Gastroesophageal sphincter (tissue), 4 donors: ENCODE data around the gene MGAT2. TPM values are rescaled to one million over a fixed set of nuclear protein-coding genes. Genes with fewer than 3 reads are reported as not detected.
A peak's percentile ranks its signal among the peaks of the same experiment; 100 is the strongest.

Source experiments
- ATAC-seq: fragments of 150-250 bp; one replicate; pipeline ENCODE4 v1.9.1; 2016; ENCODE audit warnings: mild to moderate bottlenecking, moderate library complexity
- H3K27ac ChIP-seq, 4 donors: fragments of 200-600 bp; sonication (generic) in 3 of 4; 1 replicate in 3 of 4; 2 replicates in 1 of 4; pipeline ENCODE4 v1.5.1; 2016 to 2019
- H3K27me3 ChIP-seq: fragments of 200-600 bp; sonication (generic); one replicate; pipeline ENCODE4 v1.5.1; 2019
- H3K36me3 ChIP-seq, 2 donors: fragments of 200-600 bp; sonication (generic); one replicate each; pipeline ENCODE4 v1.5.1; 2019; ENCODE audit warnings: control low read depth in 1 of 2
- H3K4me1 ChIP-seq, 3 donors: fragments of 200-600 bp; sonication (generic); 1 replicate in 2 of 3; 2 replicates in 1 of 3; pipeline ENCODE4 v1.5.1; 2016 to 2019; ENCODE audit warnings: control low read depth in 2 of 3
- H3K4me3 ChIP-seq, 2 donors: fragments of 200-600 bp; sonication (generic); one replicate each; pipeline ENCODE4 v1.5.1; 2019; ENCODE audit warnings: mild to moderate bottlenecking in 1 of 2, moderate library complexity in 1 of 2
- H3K9me3 ChIP-seq, 3 donors: fragments of 200-600 bp; sonication (generic); one replicate each; pipeline ENCODE4 v1.5.1; 2017 to 2019; ENCODE audit warnings: control low read depth in 2 of 3
- EP300 ChIP-seq: sonication (generic); formaldehyde crosslinking; IDR thresholded peaks from one replicate; pipeline ENCODE4 v1.6.1; 2017; ENCODE audit warnings: antibody characterized with exemption, mild to moderate bottlenecking
- POLR2A ChIP-seq, 2 donors: fragments of 450-650 bp; IDR thresholded peaks; one replicate each; pipeline ENCODE4 v1.6.1; 2017; ENCODE audit warnings: antibody characterized with exemption in 2 of 2, mild to moderate bottlenecking in 2 of 2, moderate library complexity in 1 of 2
- POLR2AphosphoS5 ChIP-seq: sonication (generic); formaldehyde crosslinking; IDR thresholded peaks from one replicate; pipeline ENCODE4 v1.6.1; 2017; ENCODE audit warnings: antibody characterized with exemption
- WGBS, 2 donors: methylation state at CpG; one replicate each; pipeline ENCODE4 v1.1.5; 2018; ENCODE audit warnings: low coverage in 1 of 2; 5-methylcytosine and 5-hydroxymethylcytosine counted together
- total RNA-seq, 4 donors: library from RNA; depleted of rRNA; stranded (reverse); fragments of >200 nt; gene quantifications; one replicate each; pipeline ENCODE4 v1.1.0, GENCODE V29; 2016
- TF ChIP-seq, protein P1 (sequence below), 4 experiments: fragments of 200-600 bp in 2 of 4; fragments of 450-650 bp in 2 of 4; sonication (generic) in 1 of 4; IDR thresholded peaks; one replicate each; pipeline ENCODE4 v1.5.1; 2017 to 2019; ENCODE audit warnings: antibody characterized with exemption in 4 of 4, mild to moderate bottlenecking in 2 of 4, moderate library complexity in 2 of 4

The MGAT2 gene
- total RNA-seq, 4 donors from 2014 or later: 17.4 to 29.8 (median 23.0) TPM

GRCh38 chr14:49594347-49595091 is 26.1 kb upstream of the MGAT2 start:
- H3K36me3 ChIP-seq: no peaks in the 10 kb centered on the region
- no peaks in the 10 kb centered on the region for H3K9me3 ChIP-seq
- 24 to 38% methylated on average over 3 to 4 of the region's 4 CpGs for WGBS, 2 donors
- H3K27ac ChIP-seq: no peak overlapping the region
- H3K4me1 ChIP-seq: peaks cover 0 to 13% (median 0%) of the 10 kb centered on the region in 3 donors
- TF ChIP-seq EP300: no peak
- no peak for TF ChIP-seq POLR2A (IDR thresholded peaks at IDR 0.05)
- TF ChIP-seq POLR2AphosphoS5: no peak
- TF ChIP-seq, protein P1, sequence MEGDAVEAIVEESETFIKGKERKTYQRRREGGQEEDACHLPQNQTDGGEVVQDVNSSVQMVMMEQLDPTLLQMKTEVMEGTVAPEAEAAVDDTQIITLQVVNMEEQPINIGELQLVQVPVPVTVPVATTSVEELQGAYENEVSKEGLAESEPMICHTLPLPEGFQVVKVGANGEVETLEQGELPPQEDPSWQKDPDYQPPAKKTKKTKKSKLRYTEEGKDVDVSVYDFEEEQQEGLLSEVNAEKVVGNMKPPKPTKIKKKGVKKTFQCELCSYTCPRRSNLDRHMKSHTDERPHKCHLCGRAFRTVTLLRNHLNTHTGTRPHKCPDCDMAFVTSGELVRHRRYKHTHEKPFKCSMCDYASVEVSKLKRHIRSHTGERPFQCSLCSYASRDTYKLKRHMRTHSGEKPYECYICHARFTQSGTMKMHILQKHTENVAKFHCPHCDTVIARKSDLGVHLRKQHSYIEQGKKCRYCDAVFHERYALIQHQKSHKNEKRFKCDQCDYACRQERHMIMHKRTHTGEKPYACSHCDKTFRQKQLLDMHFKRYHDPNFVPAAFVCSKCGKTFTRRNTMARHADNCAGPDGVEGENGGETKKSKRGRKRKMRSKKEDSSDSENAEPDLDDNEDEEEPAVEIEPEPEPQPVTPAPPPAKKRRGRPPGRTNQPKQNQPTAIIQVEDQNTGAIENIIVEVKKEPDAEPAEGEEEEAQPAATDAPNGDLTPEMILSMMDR (IDR thresholded peaks at IDR 0.05): no peak
- no peak for ATAC-seq
- H3K27me3 ChIP-seq: no peaks in the 10 kb centered on the region
- H3K4me3 ChIP-seq: no peak overlapping the region

- Histone ChIP-seq H3K9me3 (no peaks in the 10 kb centered on the region), H3K4me1 (peaks cover 0 to 25% (median 0%) of the 10 kb centered on the region in 3 donors), H3K4me3 (peak overlapping the region; percentile 89 to 90), H3K36me3 (peaks cover 0 to 3% of the 10 kb centered on the region in 2 donors), H3K27ac (peak overlapping the region; percentile 88 to 99 (median 92)), H3K27me3 (no peaks in the 10 kb centered on the region)
- WGBS, 2 donors: 0 to 1% methylated on average over 8 to 14 of the region's 15 CpGs
- peak; percentile 12 for ATAC-seq
- TF ChIP-seq, protein P1 (IDR thresholded peaks at IDR 0.05): no peak
- TF ChIP-seq EP300: no peak
- no peak for TF ChIP-seq POLR2A (IDR thresholded peaks at IDR 0.05)
- TF ChIP-seq POLR2AphosphoS5: no peak
These were observed 22.5 kb upstream of the MGAT2 start for GRCh38 chr14:49598189-49598484.

GRCh38 chr14:49598485-49599300 is 21.9 kb upstream of the MGAT2 start, which contains the start of gene LRR1:
Gene LRR1, plus strand, starts transcription at chr14:49598940. Its CDS starts 81 bp downstream, at chr14:49599021.
- TF ChIP-seq POLR2A (IDR thresholded peaks at IDR 0.05): peak; percentile 29 to 31
- TF ChIP-seq, protein P1 (IDR thresholded peaks at IDR 0.05): peak in 1 of 4 experiments; percentile 32
- no peak for TF ChIP-seq POLR2AphosphoS5
- TF ChIP-seq EP300: no peak
- peak within 1 kb of the TSS; percentile 89 to 90 for H3K4me3 ChIP-seq
- 0% methylated on average over 24 of the region's 77 CpGs; no CpG with 5 or more reads in 1 of the 2 donors for WGBS, 2 donors
- H3K27ac ChIP-seq: peak within 1 kb of the TSS; percentile 88 to 99 (median 92)
- H3K36me3 ChIP-seq: peaks cover 0 to 4% of the 10 kb centered on the region in 2 donors
- ATAC-seq: peak; percentile 87
- no peaks in the 10 kb centered on the region for H3K27me3 ChIP-seq
- H3K4me1 ChIP-seq: peaks cover 0 to 25% (median 0%) of the 10 kb centered on the region in 3 donors
- no peaks in the 10 kb centered on the region for H3K9me3 ChIP-seq

DNA sequence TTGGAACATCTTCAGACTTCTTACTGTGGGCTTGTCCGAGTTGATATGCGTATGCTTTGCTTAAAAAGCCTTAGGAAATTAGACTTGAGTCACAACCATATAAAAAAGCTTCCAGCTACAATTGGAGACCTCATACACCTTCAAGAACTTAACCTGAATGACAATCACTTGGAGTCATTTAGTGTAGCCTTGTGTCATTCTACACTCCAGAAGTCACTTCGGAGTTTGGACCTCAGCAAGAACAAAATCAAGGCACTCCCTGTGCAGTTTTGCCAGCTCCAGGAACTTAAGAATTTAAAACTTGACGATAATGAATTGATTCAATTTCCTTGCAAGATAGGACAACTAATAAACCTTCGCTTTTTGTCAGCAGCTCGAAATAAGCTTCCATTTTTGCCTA is 13.0 kb upstream of the MGAT2 start:
- peaks cover 0 to 37% of the 10 kb centered on the region in 2 donors for H3K36me3 ChIP-seq
- WGBS, 2 donors: 94 to 98% methylated on average over 6 of the region's 6 CpGs
- no peaks in the 10 kb centered on the region for H3K4me1 ChIP-seq
- no peak for ATAC-seq
- no peak overlapping the region for H3K27ac ChIP-seq
- TF ChIP-seq POLR2A (IDR thresholded peaks at IDR 0.05) (no peak), EP300 (no peak), POLR2AphosphoS5 (no peak)
- TF ChIP-seq, protein P1 (IDR thresholded peaks at IDR 0.05): no peak
- H3K9me3 ChIP-seq: no peaks in the 10 kb centered on the region
- H3K4me3 ChIP-seq: no peak overlapping the region
- H3K27me3 ChIP-seq: no peaks in the 10 kb centered on the region
